ENCODE data around the gene LRMDA.

DNA sequence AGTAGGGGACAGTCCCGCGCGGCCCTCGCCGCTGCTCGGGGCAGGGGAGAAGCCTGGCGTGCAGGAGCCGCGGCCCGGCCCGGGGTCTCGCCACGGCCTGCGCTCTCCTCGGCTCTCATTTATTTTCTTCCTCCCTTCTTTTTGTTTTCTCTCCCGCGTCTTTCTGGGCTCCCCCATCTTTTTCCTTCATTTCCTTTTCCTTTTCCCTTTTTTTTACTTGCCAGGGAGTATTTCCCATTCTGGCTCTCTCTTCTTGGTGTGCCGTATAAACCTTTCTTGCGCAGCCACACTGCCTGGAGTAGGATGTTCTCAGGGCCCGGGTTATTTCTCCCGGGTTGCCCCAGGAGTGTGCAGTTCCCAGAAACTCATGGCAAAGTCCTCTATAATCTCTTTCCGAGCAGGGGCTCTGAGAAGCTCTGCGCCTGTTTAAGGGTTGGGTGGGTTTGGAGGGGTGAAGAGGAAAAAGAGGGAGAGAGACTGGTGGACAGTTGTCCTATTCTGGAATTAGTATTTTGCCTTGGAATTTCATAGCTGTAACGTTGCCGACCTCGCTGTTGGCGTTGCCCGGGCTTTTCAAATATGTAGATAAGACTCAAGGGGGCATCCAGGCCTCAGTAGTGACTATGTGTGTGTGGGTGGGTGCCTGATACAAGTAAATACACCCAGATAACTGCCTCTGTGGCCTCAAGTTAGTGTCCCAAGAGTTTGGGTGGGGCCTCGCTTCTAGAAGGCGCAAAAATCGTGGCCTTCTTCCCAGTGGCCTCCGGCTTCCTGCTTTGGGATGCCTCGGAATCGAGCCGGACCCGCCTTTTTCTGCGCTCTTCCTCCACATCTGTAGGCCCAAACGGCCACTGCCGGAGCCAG, 25.6 kb upstream of the LRMDA start:
- TF ChIP-seq, protein P1, sequence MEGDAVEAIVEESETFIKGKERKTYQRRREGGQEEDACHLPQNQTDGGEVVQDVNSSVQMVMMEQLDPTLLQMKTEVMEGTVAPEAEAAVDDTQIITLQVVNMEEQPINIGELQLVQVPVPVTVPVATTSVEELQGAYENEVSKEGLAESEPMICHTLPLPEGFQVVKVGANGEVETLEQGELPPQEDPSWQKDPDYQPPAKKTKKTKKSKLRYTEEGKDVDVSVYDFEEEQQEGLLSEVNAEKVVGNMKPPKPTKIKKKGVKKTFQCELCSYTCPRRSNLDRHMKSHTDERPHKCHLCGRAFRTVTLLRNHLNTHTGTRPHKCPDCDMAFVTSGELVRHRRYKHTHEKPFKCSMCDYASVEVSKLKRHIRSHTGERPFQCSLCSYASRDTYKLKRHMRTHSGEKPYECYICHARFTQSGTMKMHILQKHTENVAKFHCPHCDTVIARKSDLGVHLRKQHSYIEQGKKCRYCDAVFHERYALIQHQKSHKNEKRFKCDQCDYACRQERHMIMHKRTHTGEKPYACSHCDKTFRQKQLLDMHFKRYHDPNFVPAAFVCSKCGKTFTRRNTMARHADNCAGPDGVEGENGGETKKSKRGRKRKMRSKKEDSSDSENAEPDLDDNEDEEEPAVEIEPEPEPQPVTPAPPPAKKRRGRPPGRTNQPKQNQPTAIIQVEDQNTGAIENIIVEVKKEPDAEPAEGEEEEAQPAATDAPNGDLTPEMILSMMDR (IDR thresholded peaks at IDR 0.05): no peak
- no peak for TF ChIP-seq EP300 (IDR thresholded peaks at IDR 0.05)

Measured in sigmoid colon (tissue), 4 donors.